ENCODE measurements around the gene NR1D1.

Gene NR1D1

GRCh38 chr17:40111221-40112128, 11.1 kb upstream of the NR1D1 start:
- peak; percentile 93 for DNase-seq

GRCh38 chr17:40110026-40110845, 9.8 kb upstream of the NR1D1 start:
- no peak for DNase-seq

GRCh38 chr17:40108970-40109824, 8.8 kb upstream of the NR1D1 start:
- DNase-seq = no peak

- no peak for DNase-seq
Observed at GRCh38 chr17:40107522-40108174, 7.3 kb upstream of the NR1D1 start.

GRCh38 chr17:40106760-40107521, 6.6 kb upstream of the NR1D1 start:
- DNase-seq = no peak

- no peak for DNase-seq
Observed at GRCh38 chr17:40105861-40106759, 5.7 kb upstream of the NR1D1 start.

GRCh38 chr17:40104594-40105486, 4.5 kb upstream of the NR1D1 start:
- DNase-seq = no peak

- no peak for DNase-seq
Observed at GRCh38 chr17:40103688-40104087, 3.3 kb upstream of the NR1D1 start.

- no peak for DNase-seq
Observed at GRCh38 chr17:40103071-40103661, 2.8 kb upstream of the NR1D1 start.

GRCh38 chr17:40101367-40102210, 1.2 kb upstream of the NR1D1 start:
- DNase-seq = no peak

- DNase-seq = peak; percentile 91
Observed at GRCh38 chr17:40100669-40101366, 429 bp upstream of the NR1D1 start.

- no peak for DNase-seq
Observed at GRCh38 chr17:40099619-40100418, 570 bp downstream of the NR1D1 start.

- peak; percentile 94 for DNase-seq
Observed at GRCh38 chr17:40098846-40099618, 1.4 kb downstream of the NR1D1 start.

- DNase-seq = no peak
Observed at GRCh38 chr17:40097931-40098845, 2.2 kb downstream of the NR1D1 start.

- no peak for DNase-seq
Observed at GRCh38 chr17:40097087-40097486, 3.3 kb downstream of the NR1D1 start.

All from kidney glomerular epithelial cell (primary cell).